HUES64 (cell line): ENCODE results near the gene NDE1.
"Not testable (repeated sequence)": the region's sequence is repeated elsewhere in the genome, so short reads cannot be mapped to it uniquely, and the experiment has no call there.

Experiments
- H3K27ac ChIP-seq: 2 replicates; pipeline ENCODE4 v1.7.0; 2013; ENCODE audit warnings: low read depth, low read length, inconsistent platforms
- H3K27me3 ChIP-seq: 2 replicates; pipeline ENCODE4 v1.6.1; 2013; ENCODE audit warnings: mild to moderate bottlenecking, low read length; ENCODE audit not compliant: insufficient read depth
- H3K36me3 ChIP-seq: 2 replicates; pipeline ENCODE4 v1.6.1; 2013; ENCODE audit warnings: mild to moderate bottlenecking, low read length; ENCODE audit not compliant: insufficient read depth
- H3K4me1 ChIP-seq: 2 replicates; pipeline ENCODE4 v1.6.1; 2013; ENCODE audit warnings: mild to moderate bottlenecking, low read length, moderate library complexity; ENCODE audit not compliant: insufficient read depth
- H3K4me3 ChIP-seq: 2 replicates; pipeline ENCODE4 v1.5.1; 2013; ENCODE audit warnings: mild to moderate bottlenecking, low read length, moderate library complexity
- H3K9ac ChIP-seq: 2 replicates; pipeline ENCODE4 v1.6.1; 2013; ENCODE audit warnings: mild to moderate bottlenecking, low read depth, low read length
- H3K9me3 ChIP-seq: 2 replicates; pipeline ENCODE4 v1.6.1; 2013; ENCODE audit warnings: low read depth, low read length; ENCODE audit not compliant: insufficient read depth
- WGBS: fragments of 150-250, 120-280 bp; methylation state at CpG from one replicate; pipeline ENCODE4 v1.1.7; 2013; ENCODE audit warnings: missing lambda C conversion rate; 5-methylcytosine and 5-hydroxymethylcytosine counted together

Gene NDE1

GRCh38 chr16:15654591-15654990 lies 4.5 kb downstream of the NDE1 start:
- Histone ChIP-seq H3K4me1 (no peaks in the 10 kb centered on the region), H3K4me3 (no peak overlapping the region), H3K9ac (no peak overlapping the region), H3K27ac (no peak overlapping the region), H3K9me3 (no peaks in the 10 kb centered on the region), H3K27me3 (no peaks in the 10 kb centered on the region), H3K36me3 (no peaks in the 10 kb centered on the region)
- WGBS, result 95% methylated on average over 2 of the region's 2 CpGs

GRCh38 chr16:15655561-15655960 lies 5.5 kb downstream of the NDE1 start:
- not testable (repeated sequence) for H3K27ac ChIP-seq, H3K4me1 ChIP-seq, H3K9ac ChIP-seq, H3K4me3 ChIP-seq, H3K36me3 ChIP-seq, H3K9me3 ChIP-seq, H3K27me3 ChIP-seq
- WGBS, result 100% methylated on average over 1 of the region's 6 CpGs

GRCh38 chr16:15658149-15658548 lies 8.1 kb downstream of the NDE1 start:
- Histone ChIP-seq H3K4me3 (no peak overlapping the region), H3K36me3 (no peaks in the 10 kb centered on the region), H3K4me1 (no peaks in the 10 kb centered on the region), H3K9ac (no peak overlapping the region), H3K27ac (no peak overlapping the region), H3K9me3 (no peaks in the 10 kb centered on the region), H3K27me3 (no peaks in the 10 kb centered on the region)
- WGBS, result 89% methylated on average over 6 of the region's 6 CpGs

GRCh38 chr16:15658556-15658955 lies 8.5 kb downstream of the NDE1 start:
- WGBS, result 96% methylated on average over 5 of the region's 5 CpGs
- no peak overlapping the region for H3K4me3 ChIP-seq
- no peaks in the 10 kb centered on the region for H3K9me3 ChIP-seq
- no peak overlapping the region for H3K9ac ChIP-seq
- H3K4me1 ChIP-seq, result no peaks in the 10 kb centered on the region
- H3K27ac ChIP-seq, result no peak overlapping the region
- H3K27me3 ChIP-seq, result no peaks in the 10 kb centered on the region
- no peaks in the 10 kb centered on the region for H3K36me3 ChIP-seq

GRCh38 chr16:15660203-15660601 lies 10.2 kb downstream of the NDE1 start:
- WGBS, result 93% methylated on average over 5 of the region's 5 CpGs
- Histone ChIP-seq H3K27me3 (no peaks in the 10 kb centered on the region), H3K36me3 (peaks cover 7% of the 10 kb centered on the region), H3K9ac (no peak overlapping the region), H3K4me3 (no peak overlapping the region), H3K27ac (no peak overlapping the region), H3K9me3 (no peaks in the 10 kb centered on the region), H3K4me1 (no peaks in the 10 kb centered on the region)

- Histone ChIP-seq H3K4me1 (no peaks in the 10 kb centered on the region), H3K4me3 (no peak overlapping the region), H3K9ac (no peak overlapping the region), H3K36me3 (peaks cover 46% of the 10 kb centered on the region), H3K9me3 (no peaks in the 10 kb centered on the region), H3K27ac (no peak overlapping the region), H3K27me3 (no peaks in the 10 kb centered on the region)
These were observed 15.1 kb downstream of the NDE1 start for GRCh38 chr16:15665107-15665506.

- Histone ChIP-seq H3K36me3 (peaks cover 48% of the 10 kb centered on the region), H3K4me3 (no peak overlapping the region), H3K27me3 (no peaks in the 10 kb centered on the region), H3K9me3 (no peaks in the 10 kb centered on the region), H3K4me1 (no peaks in the 10 kb centered on the region), H3K9ac (no peak overlapping the region), H3K27ac (no peak overlapping the region)
- WGBS, result 96% methylated on average over 15 of the region's 18 CpGs
These were observed 17.2 kb downstream of the NDE1 start for GRCh38 chr16:15667091-15667742.

GRCh38 chr16:15671530-15672117 lies 21.6 kb downstream of the NDE1 start:
- Histone ChIP-seq H3K4me1 (no peaks in the 10 kb centered on the region), H3K36me3 (peaks cover 31% of the 10 kb centered on the region), H3K9ac (no peak overlapping the region), H3K9me3 (no peaks in the 10 kb centered on the region), H3K27me3 (no peaks in the 10 kb centered on the region), H3K4me3 (no peak overlapping the region), H3K27ac (no peak overlapping the region)
- 96% methylated on average over 8 of the region's 8 CpGs for WGBS

GRCh38 chr16:15672127-15672513 lies 22.1 kb downstream of the NDE1 start:
- peaks cover 26% of the 10 kb centered on the region for H3K36me3 ChIP-seq
- not testable (repeated sequence) for H3K4me1 ChIP-seq, H3K9me3 ChIP-seq, H3K9ac ChIP-seq, H3K27ac ChIP-seq, H3K4me3 ChIP-seq, H3K27me3 ChIP-seq
- 94% methylated on average over 10 of the region's 10 CpGs for WGBS

GRCh38 chr16:15672514-15673167 lies 22.6 kb downstream of the NDE1 start:
- Histone ChIP-seq H3K36me3 (peaks cover 24% of the 10 kb centered on the region), H3K4me1 (no peaks in the 10 kb centered on the region), H3K9me3 (no peaks in the 10 kb centered on the region), H3K9ac (no peak overlapping the region), H3K27ac (no peak overlapping the region), H3K27me3 (no peaks in the 10 kb centered on the region), H3K4me3 (no peak overlapping the region)
- WGBS, result 91% methylated on average over 20 of the region's 20 CpGs

- Histone ChIP-seq H3K27ac (no peak overlapping the region), H3K36me3 (peaks cover 25% of the 10 kb centered on the region), H3K9ac (no peak overlapping the region), H3K4me1 (no peaks in the 10 kb centered on the region), H3K9me3 (no peaks in the 10 kb centered on the region), H3K27me3 (no peaks in the 10 kb centered on the region), H3K4me3 (no peak overlapping the region)
- WGBS, result 95% methylated on average over 7 of the region's 7 CpGs
These were observed 24.5 kb downstream of the NDE1 start for GRCh38 chr16:15674571-15674970.
